Endothelial cell of umbilical vein (primary cell): ENCODE results near the gene LRRC8A. TPM values are rescaled to one million over a fixed set of nuclear protein-coding genes. Genes with fewer than 3 reads are reported as not detected.

Source experiments
- BruUV-seq: library from RNA; stranded (reverse); fragments of 400-500 nt; replicated peaks from 2 replicates; lab custom pipeline; 2021; lab: Mats Ljungman, UMichigan
- CTCF ChIA-PET: fragments of 300-600, 350-600 bp; sonication (Branson Sonifier 250); formaldehyde crosslinking; loops from one replicate; lab custom pipeline; 2021; ENCODE audit warnings: antibody characterized with exemption, inconsistent platforms; lab: Charles Lee
- POLR2A ChIA-PET: fragments of 300-600, 350-600 bp; sonication (Branson Sonifier 250); formaldehyde crosslinking; loops from one replicate; lab custom pipeline; 2021; ENCODE audit warnings: antibody characterized with exemption, inconsistent platforms; lab: Charles Lee
- DNase-seq: peaks from one replicate; pipeline ENCODE4 v3.0.0-alpha.2; 2011; ENCODE audit warnings: low read depth, low spot score
- FAIRE-seq: peaks from 2 replicates; lab custom pipeline; 2011; peaks lifted over from hg19 to GRCh38; lab: Jason Lieb, UNC
- H2AFZ ChIP-seq: 2 replicates; pipeline ENCODE4 v1.6.0; 2012; ENCODE audit warnings: low read depth, low read length, control low read depth, inconsistent platforms
- H3K27ac ChIP-seq: 2 replicates; pipeline ENCODE4 v1.5.1; 2011; ENCODE audit warnings: low read depth, mild to moderate bottlenecking, control low read depth, low read length, moderate library complexity; ENCODE audit not compliant: insufficient read depth
- H3K27me3 ChIP-seq, 2 experiments: 2 replicates each; pipeline versions ENCODE4 v1.6.0 to v1.6.1; 2011; ENCODE audit warnings: low read length in 2 of 2, mixed read lengths in 1 of 2; ENCODE audit not compliant: control insufficient read depth in 2 of 2, insufficient read depth in 2 of 2
- H3K36me3 ChIP-seq, 2 experiments: 2 replicates in 1 of 2; 3 replicates in 1 of 2; pipeline ENCODE4 v1.5.1; 2011; ENCODE audit warnings: low read length in 2 of 2, mild to moderate bottlenecking in 1 of 2, moderate library complexity in 1 of 2; ENCODE audit not compliant: control insufficient read depth in 2 of 2, insufficient read depth in 2 of 2; ENCODE audit errors: extremely low read depth in 1 of 2
- H3K4me1 ChIP-seq: 3 replicates; pipeline ENCODE4 v1.5.1; 2011; ENCODE audit warnings: mild to moderate bottlenecking, low read length; ENCODE audit not compliant: control insufficient read depth, insufficient read depth; ENCODE audit errors: extremely low read depth
- H3K4me2 ChIP-seq: 2 replicates; pipeline ENCODE4 v1.6.1; 2011; ENCODE audit warnings: low read length, control low read depth, mixed read lengths; ENCODE audit not compliant: insufficient read depth
- H3K4me3 ChIP-seq, 3 experiments: fragments of 200-600 bp in 1 of 3; sonication (generic), shearing (Covaris generic) in 1 of 3; replicated peaks in 1 of 3; 2 replicates each; pipeline ENCODE4 v1.5.1; 2011 to 2016; ENCODE audit warnings: control low read depth in 3 of 3, low read length in 3 of 3, mild to moderate bottlenecking in 2 of 3, inconsistent platforms in 1 of 3, low read depth in 1 of 3, moderate library complexity in 1 of 3; ENCODE audit not compliant: insufficient read depth in 1 of 3
- H3K79me2 ChIP-seq: 2 replicates; pipeline ENCODE4 v1.6.0; 2012; ENCODE audit warnings: low read length, inconsistent platforms; ENCODE audit not compliant: control insufficient read depth, insufficient read depth
- H3K9ac ChIP-seq: replicated peaks from 2 replicates; pipeline ENCODE3; 2011; ENCODE audit warnings: low read length, control low read depth; ENCODE audit not compliant: insufficient read depth; ENCODE audit errors: extremely low read depth
- H3K9me1 ChIP-seq: replicated peaks from 3 replicates; pipeline ENCODE4 v1.6.0; 2011; ENCODE audit warnings: mild to moderate bottlenecking, low read length; ENCODE audit not compliant: control insufficient read depth, insufficient read depth; ENCODE audit errors: extremely low read depth
- H3K9me3 ChIP-seq: replicated peaks from 2 replicates; pipeline ENCODE4 v1.5.1; 2012; ENCODE audit warnings: low read length, inconsistent platforms; ENCODE audit not compliant: control insufficient read depth, insufficient read depth
- H4K20me1 ChIP-seq: replicated peaks from 2 replicates; pipeline ENCODE3; 2011; ENCODE audit warnings: mild to moderate bottlenecking, low read length; ENCODE audit not compliant: control insufficient read depth, insufficient read depth; ENCODE audit errors: extremely low read depth
- CTCF ChIP-seq, 2 donors: IDR thresholded peaks; 1 replicate in 1 of 2; 2 replicates in 1 of 2; pipeline ENCODE4 v1.5.1; 2011; ENCODE audit warnings: low read length in 2 of 2, mild to moderate bottlenecking in 2 of 2, moderate library complexity in 2 of 2, control low read depth in 1 of 2, inconsistent platforms in 1 of 2, low read depth in 1 of 2; ENCODE audit not compliant: insufficient read depth in 1 of 2; ENCODE audit errors: extremely low read depth in 1 of 2
- EZH2 ChIP-seq: IDR thresholded peaks from 2 replicates; pipeline ENCODE4 v1.6.1; 2012; ENCODE audit warnings: borderline replicate concordance, low read depth, mild to moderate bottlenecking, moderate library complexity, low read length, inconsistent platforms; ENCODE audit not compliant: severe bottlenecking
- FOS ChIP-seq: IDR thresholded peaks from 2 replicates; pipeline ENCODE4 v1.6.1; 2011; ENCODE audit warnings: mild to moderate bottlenecking, low read length, moderate library complexity, borderline replicate concordance; ENCODE audit not compliant: insufficient read depth
- GATA2 ChIP-seq: IDR thresholded peaks from 2 replicates; pipeline ENCODE4 v1.7.0; 2011; ENCODE audit warnings: low read depth, mild to moderate bottlenecking, moderate library complexity, mixed read lengths, low read length; ENCODE audit not compliant: insufficient read length, insufficient read depth
- JUN ChIP-seq: IDR thresholded peaks from 2 replicates; pipeline ENCODE4 v1.6.1; 2011; ENCODE audit warnings: borderline replicate concordance, low read depth; ENCODE audit not compliant: insufficient read length, insufficient read depth
- MAX ChIP-seq: IDR thresholded peaks from 2 replicates; pipeline ENCODE4 v1.6.1; 2011; ENCODE audit not compliant: insufficient read depth, insufficient read length
- MYC ChIP-seq: IDR thresholded peaks from one replicate; pipeline ENCODE4 v1.6.1; 2011; ENCODE audit warnings: mild to moderate bottlenecking, low read depth, low read length
- POLR2A ChIP-seq: IDR thresholded peaks from 2 replicates; pipeline ENCODE4 v1.6.1; 2012; ENCODE audit warnings: low read depth, mild to moderate bottlenecking, control low read depth, low read length
- POLR2AphosphoS5 ChIP-seq: IDR thresholded peaks from 2 replicates; pipeline ENCODE4 v1.6.1; 2012; ENCODE audit warnings: low read depth, mild to moderate bottlenecking, control low read depth, low read length, moderate library complexity; ENCODE audit not compliant: insufficient read depth
- dilution Hi-C: fragments of 300-500 bp; cut with MboI; formaldehyde crosslinking; loops from one replicate; pipeline ENCODE4 v1.15.0; 2019; ENCODE audit warnings: low sequenced_read_pairs; ENCODE audit not compliant: extremely low pct_ligation_motif_present
- intact Hi-C: fragments of 100-400 bp; cut with micrococcal nuclease; formaldehyde crosslinking; loops from one replicate; pipeline ENCODE4 v1.10.0; 2022
- polyA plus RNA-seq, 4 experiments: library from polyadenylated mRNA; depleted of rRNA in 3 of 4; stranded (reverse) in 3 of 4; unstranded in 1 of 4; fragments of >200 nt; gene quantifications; 2 replicates each; pipeline versions ENCODE4 v1.2.1 to v1.2.3, GENCODE V29; 2011 to 2012; ENCODE audit warnings: missing spikeins in 1 of 4
- total RNA-seq: library from RNA; stranded (reverse); gene quantifications from 2 replicates; pipeline ENCODE4 v1.2.3, GENCODE V29; 2021

LRRC8A gene
- total and polyA plus RNA-seq, 2 donors (not counting 3 experiments of a cell fraction or from before 2014, with no cell fraction given): 99.6 to 129 TPM

- dilution Hi-C loops (no loop called here), intact Hi-C loops (no loop called here)
- no peaks in the 10 kb centered on the region for H3K27me3 ChIP-seq
- ChIA-PET POLR2A (no interaction called here), CTCF (interaction anchor here (0.8 to 1.4 kb wide), 5 partner anchors 14 to 143 kb away, joined by 3 to 6 read pairs (median 3); partner anchors contain the start of genes ENDOG and PKN3)
- H3K79me2 ChIP-seq: no peaks in the 10 kb centered on the region
- no peak overlapping the region for H2AFZ ChIP-seq
- BruUV-seq: no TSS peak
- FAIRE-seq (no peak), DNase-seq (no peak)
- no peak overlapping the region for H3K4me2 ChIP-seq
- no peaks in the 10 kb centered on the region for H4K20me1 ChIP-seq
- no peak overlapping the region for H3K9ac ChIP-seq
- no peaks in the 10 kb centered on the region for H3K9me3 ChIP-seq
- H3K4me3 ChIP-seq: no peak overlapping the region
- no peak overlapping the region for H3K27ac ChIP-seq
- no peaks in the 10 kb centered on the region for H3K9me1 ChIP-seq
- no peaks in the 10 kb centered on the region for H3K4me1 ChIP-seq
- TF ChIP-seq GATA2 (no peak), MYC (no peak), JUN (no peak), EZH2 (no peak), POLR2A (no peak), FOS (no peak), POLR2AphosphoS5 (no peak), MAX (no peak), CTCF (IDR thresholded peaks at IDR 0.05; ENCODE audit: extremely low read depth in 1 of 2, insufficient read depth in 1 of 2, low read depth in 1 of 2, low read length in 2 of 2) (no peak)
- peaks cover 0 to 3% of the 10 kb centered on the region in 2 experiments for H3K36me3 ChIP-seq
These were observed 36.6 kb upstream of the LRRC8A start for GRCh38 chr9:128845186-128845931.
